HepG2 (cell line): ENCODE data around the gene C22orf31. TPM values are rescaled to one million over a fixed set of nuclear protein-coding genes. Genes with fewer than 3 reads are reported as not detected.

Experiments
- AKAP8 ChIP-seq: sonication (generic); formaldehyde crosslinking; IDR thresholded peaks from 2 replicates; pipeline ENCODE4 v1.5.1; 2020; ENCODE audit warnings: mild to moderate bottlenecking, missing genetic modification reagents
- ELF3 ChIP-seq: IDR thresholded peaks from 2 replicates; pipeline ENCODE4 v1.6.1; 2016; ENCODE audit warnings: missing genetic modification reagents, missing compliant biosample characterization
- FOSL1 ChIP-seq: sonication (generic); formaldehyde crosslinking; IDR thresholded peaks from 2 replicates; pipeline ENCODE4 v1.9.0; 2021; ENCODE audit warnings: missing genetic modification reagents, borderline replicate concordance
- FOSL2 ChIP-seq: sonication (generic); formaldehyde crosslinking; IDR thresholded peaks from 2 replicates; pipeline ENCODE4 v1.4.0; 2020; ENCODE audit warnings: missing genetic modification reagents
- HNF4A ChIP-seq: sonication (generic); formaldehyde crosslinking; IDR thresholded peaks from 2 replicates; pipeline ENCODE4 v1.4.0; 2020; ENCODE audit warnings: missing genetic modification reagents
- HNRNPLL ChIP-seq: fragments of 200-400 bp; formaldehyde crosslinking; IDR thresholded peaks from 2 replicates; pipeline ENCODE4 v1.6.1; 2017; ENCODE audit warnings: mild to moderate bottlenecking, low read depth, low read length; ENCODE audit not compliant: poor library complexity, severe bottlenecking
- HOXA3 ChIP-seq: sonication (generic); formaldehyde crosslinking; IDR thresholded peaks from 2 replicates; pipeline ENCODE4 v1.5.0; 2020; ENCODE audit warnings: missing genetic modification reagents
- ISX ChIP-seq: sonication (generic); formaldehyde crosslinking; conservative IDR thresholded peaks from 2 replicates; pipeline ENCODE4 v1.5.0; 2020; ENCODE audit warnings: missing genetic modification reagents
- REXO4 ChIP-seq: sonication (generic); formaldehyde crosslinking; IDR thresholded peaks from 2 replicates; pipeline ENCODE4 v1.8.0; 2022; ENCODE audit warnings: missing genetic modification reagents, mild to moderate bottlenecking, borderline replicate concordance
- RFX1 ChIP-seq: fragments of 450-650 bp; IDR thresholded peaks from 2 replicates; pipeline ENCODE4 v1.6.1; 2017
- SKI ChIP-seq: fragments of 450-650 bp; IDR thresholded peaks from one replicate; pipeline ENCODE4 v1.6.1; 2018; ENCODE audit warnings: mild to moderate bottlenecking; ENCODE audit not compliant: partially characterized antibody
- SP4 ChIP-seq: sonication (generic); formaldehyde crosslinking; IDR thresholded peaks from 2 replicates; pipeline ENCODE4 v1.8.1; 2023; ENCODE audit warnings: mild to moderate bottlenecking, missing genetic modification reagents
- SRF ChIP-seq: IDR thresholded peaks from 2 replicates; pipeline ENCODE4 v1.6.1; 2011; ENCODE audit warnings: mild to moderate bottlenecking, low read depth, low read length, moderate library complexity
- TARDBP ChIP-seq: sonication (generic); formaldehyde crosslinking; IDR thresholded peaks from 2 replicates; pipeline ENCODE4 v1.8.0; 2022; ENCODE audit warnings: mild to moderate bottlenecking, missing genetic modification reagents
- TBL1XR1 ChIP-seq: fragments of 150-350 bp; IDR thresholded peaks from 2 replicates; pipeline ENCODE4 v1.6.1; 2014; ENCODE audit warnings: borderline replicate concordance, low read length; ENCODE audit not compliant: partially characterized antibody
- TBX3 ChIP-seq: fragments of 450-650 bp; IDR thresholded peaks from 2 replicates; pipeline ENCODE4 v1.6.1; 2017; ENCODE audit warnings: antibody characterized with exemption, mild to moderate bottlenecking, inconsistent platforms, borderline replicate concordance
- ZNF251 ChIP-seq: sonication (generic); formaldehyde crosslinking; IDR thresholded peaks from 2 replicates; pipeline ENCODE4 v1.9.0; 2021; ENCODE audit warnings: mild to moderate bottlenecking, missing genetic modification reagents
- ZNF264 ChIP-seq: sonication (generic); formaldehyde crosslinking; IDR thresholded peaks from 2 replicates; pipeline ENCODE4 v1.4.0; 2020; ENCODE audit warnings: missing genetic modification reagents
- ZNF333 ChIP-seq: sonication (generic); formaldehyde crosslinking; IDR thresholded peaks from 2 replicates; pipeline ENCODE4 v1.4.0; 2020; ENCODE audit warnings: mild to moderate bottlenecking, missing genetic modification reagents, borderline replicate concordance
- ZNF572 ChIP-seq: sonication (generic); formaldehyde crosslinking; IDR thresholded peaks from 2 replicates; pipeline ENCODE4 v1.5.1; 2020; ENCODE audit warnings: mild to moderate bottlenecking, missing genetic modification reagents
- ZNF674 ChIP-seq: sonication (generic); formaldehyde crosslinking; IDR thresholded peaks from 2 replicates; pipeline ENCODE4 v1.5.0; 2020; ENCODE audit warnings: low read depth, mild to moderate bottlenecking, missing genetic modification reagents
- ZNF879 ChIP-seq: sonication (generic); formaldehyde crosslinking; IDR thresholded peaks from 2 replicates; pipeline ENCODE4 v1.8.1; 2023; ENCODE audit warnings: missing genetic modification reagents
- ZSCAN22 ChIP-seq: sonication (generic); formaldehyde crosslinking; IDR thresholded peaks from 2 replicates; pipeline ENCODE4 v1.4.0; 2020; ENCODE audit warnings: mild to moderate bottlenecking, missing genetic modification reagents
- polyA plus RNA-seq, 8 experiments: library from polyadenylated mRNA; depleted of rRNA in 3 of 8; stranded (reverse) in 7 of 8; unstranded in 1 of 8; fragments of >200 nt; fragmentation: Illumina TruSeq in 4 of 8; extraction: Trizol in 4 of 8; gene quantifications; 2 replicates each; pipeline versions ENCODE4 v1.2.1 to v1.2.3, GENCODE V29; 2011 to 2016; ENCODE audit warnings: low read depth in 4 of 8, missing spikeins in 1 of 8, mixed read lengths in 1 of 8; ENCODE audit not compliant: insufficient read depth in 1 of 8
- total RNA-seq, 5 experiments: library from RNA; depleted of rRNA; stranded (reverse); fragments of >200 nt; fragmentation: Illumina TruSeq; extraction: Trizol; gene quantifications; 2 replicates each; pipeline ENCODE4 v1.2.3, GENCODE V29; 2016; ENCODE audit warnings: low read depth in 1 of 5
- TF ChIP-seq, protein P1 (sequence below): IDR thresholded peaks from 2 replicates; pipeline ENCODE4 v1.6.1; 2018; ENCODE audit warnings: missing genetic modification reagents
- TF ChIP-seq, protein P2 (sequence below): sonication (generic); formaldehyde crosslinking; IDR thresholded peaks from 2 replicates; pipeline ENCODE4 v1.4.0; 2020; ENCODE audit warnings: missing genetic modification reagents, borderline replicate concordance
- TF ChIP-seq, protein P3 (sequence below): sonication (generic); formaldehyde crosslinking; IDR thresholded peaks from 2 replicates; pipeline ENCODE4 v1.8.1; 2023; ENCODE audit warnings: mild to moderate bottlenecking, missing genetic modification reagents

Gene C22orf31
- total and polyA plus RNA-seq, 2 of the 13 experiments (the other 11 are each of a cell fraction or from before 2014, with no cell fraction given): not detected

DNA sequence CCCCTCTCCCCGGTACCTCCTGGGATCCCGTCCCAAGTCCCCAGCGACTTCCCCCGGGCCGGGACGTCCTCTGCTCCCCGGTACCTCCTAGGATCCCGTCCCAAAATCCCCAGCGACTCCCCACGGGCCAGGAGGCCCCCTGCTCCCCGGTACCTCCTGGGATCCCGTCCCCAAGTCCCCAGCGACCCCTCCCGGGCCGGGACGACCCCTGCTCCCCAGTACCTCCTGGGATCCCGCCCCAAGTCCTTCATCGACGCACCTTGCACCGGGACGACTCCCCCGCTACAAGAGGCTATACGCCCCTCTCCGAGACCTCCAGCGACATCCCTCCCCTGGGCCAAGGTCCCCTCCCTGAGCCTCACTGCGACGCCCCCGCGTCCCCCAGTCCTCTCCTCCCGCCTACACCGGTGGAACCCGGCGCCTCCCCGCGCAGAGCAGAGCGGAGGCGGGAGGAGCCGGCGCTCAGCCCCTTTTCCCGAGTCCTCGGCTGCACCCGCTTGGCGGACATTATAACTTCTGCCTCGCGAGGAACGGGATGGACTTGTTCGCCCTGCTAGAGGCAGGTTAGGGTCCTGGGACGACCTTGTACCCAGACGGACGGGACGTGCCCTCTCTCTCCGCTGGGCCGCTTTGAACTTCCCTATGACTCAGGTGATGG, 12.1 kb upstream of the C22orf31 start (continued):
- TF ChIP-seq, protein P1, sequence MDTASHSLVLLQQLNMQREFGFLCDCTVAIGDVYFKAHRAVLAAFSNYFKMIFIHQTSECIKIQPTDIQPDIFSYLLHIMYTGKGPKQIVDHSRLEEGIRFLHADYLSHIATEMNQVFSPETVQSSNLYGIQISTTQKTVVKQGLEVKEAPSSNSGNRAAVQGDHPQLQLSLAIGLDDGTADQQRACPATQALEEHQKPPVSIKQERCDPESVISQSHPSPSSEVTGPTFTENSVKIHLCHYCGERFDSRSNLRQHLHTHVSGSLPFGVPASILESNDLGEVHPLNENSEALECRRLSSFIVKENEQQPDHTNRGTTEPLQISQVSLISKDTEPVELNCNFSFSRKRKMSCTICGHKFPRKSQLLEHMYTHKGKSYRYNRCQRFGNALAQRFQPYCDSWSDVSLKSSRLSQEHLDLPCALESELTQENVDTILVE (CRISPR knock-in tag): no peak
- TF ChIP-seq ELF3: no peak
- peak; percentile 42; the same call in 1 of the 2 replicates for TF ChIP-seq HNF4A
- no peak for TF ChIP-seq ZNF674 (CRISPR knock-in tag)
- TF ChIP-seq TBX3: no peak
- TF ChIP-seq ZNF572 (CRISPR knock-in tag): no peak
- TF ChIP-seq ZNF264 (CRISPR knock-in tag): no peak
- TF ChIP-seq ZSCAN22 (CRISPR knock-in tag): no peak
- no peak for TF ChIP-seq ISX (CRISPR knock-in tag)
- TF ChIP-seq FOSL1 (CRISPR knock-in tag): no peak
- TF ChIP-seq, protein P2, sequence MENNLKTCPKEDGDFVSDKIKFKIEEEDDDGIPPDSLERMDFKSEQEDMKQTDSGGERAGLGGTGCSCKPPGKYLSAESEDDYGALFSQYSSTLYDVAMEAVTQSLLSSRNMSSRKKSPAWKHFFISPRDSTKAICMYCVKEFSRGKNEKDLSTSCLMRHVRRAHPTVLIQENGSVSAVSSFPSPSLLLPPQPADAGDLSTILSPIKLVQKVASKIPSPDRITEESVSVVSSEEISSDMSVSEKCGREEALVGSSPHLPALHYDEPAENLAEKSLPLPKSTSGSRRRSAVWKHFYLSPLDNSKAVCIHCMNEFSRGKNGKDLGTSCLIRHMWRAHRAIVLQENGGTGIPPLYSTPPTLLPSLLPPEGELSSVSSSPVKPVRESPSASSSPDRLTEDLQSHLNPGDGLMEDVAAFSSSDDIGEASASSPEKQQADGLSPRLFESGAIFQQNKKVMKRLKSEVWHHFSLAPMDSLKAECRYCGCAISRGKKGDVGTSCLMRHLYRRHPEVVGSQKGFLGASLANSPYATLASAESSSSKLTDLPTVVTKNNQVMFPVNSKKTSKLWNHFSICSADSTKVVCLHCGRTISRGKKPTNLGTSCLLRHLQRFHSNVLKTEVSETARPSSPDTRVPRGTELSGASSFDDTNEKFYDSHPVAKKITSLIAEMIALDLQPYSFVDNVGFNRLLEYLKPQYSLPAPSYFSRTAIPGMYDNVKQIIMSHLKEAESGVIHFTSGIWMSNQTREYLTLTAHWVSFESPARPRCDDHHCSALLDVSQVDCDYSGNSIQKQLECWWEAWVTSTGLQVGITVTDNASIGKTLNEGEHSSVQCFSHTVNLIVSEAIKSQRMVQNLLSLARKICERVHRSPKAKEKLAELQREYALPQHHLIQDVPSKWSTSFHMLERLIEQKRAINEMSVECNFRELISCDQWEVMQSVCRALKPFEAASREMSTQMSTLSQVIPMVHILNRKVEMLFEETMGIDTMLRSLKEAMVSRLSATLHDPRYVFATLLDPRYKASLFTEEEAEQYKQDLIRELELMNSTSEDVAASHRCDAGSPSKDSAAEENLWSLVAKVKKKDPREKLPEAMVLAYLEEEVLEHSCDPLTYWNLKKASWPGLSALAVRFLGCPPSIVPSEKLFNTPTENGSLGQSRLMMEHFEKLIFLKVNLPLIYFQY: no peak
- TF ChIP-seq ZNF251 (CRISPR knock-in tag): no peak
- peak; percentile 51 for TF ChIP-seq SKI
- TF ChIP-seq SP4: 0 out of 2 replicates have a peak, but pooled peaks have one; percentile 44
- peak; percentile 31; the same call in 1 of the 2 replicates for TF ChIP-seq FOSL2 (CRISPR knock-in tag)
- TF ChIP-seq HNRNPLL: peak; percentile 18
- no peak for TF ChIP-seq TBL1XR1
- TF ChIP-seq RFX1: no peak
- TF ChIP-seq, protein P3, sequence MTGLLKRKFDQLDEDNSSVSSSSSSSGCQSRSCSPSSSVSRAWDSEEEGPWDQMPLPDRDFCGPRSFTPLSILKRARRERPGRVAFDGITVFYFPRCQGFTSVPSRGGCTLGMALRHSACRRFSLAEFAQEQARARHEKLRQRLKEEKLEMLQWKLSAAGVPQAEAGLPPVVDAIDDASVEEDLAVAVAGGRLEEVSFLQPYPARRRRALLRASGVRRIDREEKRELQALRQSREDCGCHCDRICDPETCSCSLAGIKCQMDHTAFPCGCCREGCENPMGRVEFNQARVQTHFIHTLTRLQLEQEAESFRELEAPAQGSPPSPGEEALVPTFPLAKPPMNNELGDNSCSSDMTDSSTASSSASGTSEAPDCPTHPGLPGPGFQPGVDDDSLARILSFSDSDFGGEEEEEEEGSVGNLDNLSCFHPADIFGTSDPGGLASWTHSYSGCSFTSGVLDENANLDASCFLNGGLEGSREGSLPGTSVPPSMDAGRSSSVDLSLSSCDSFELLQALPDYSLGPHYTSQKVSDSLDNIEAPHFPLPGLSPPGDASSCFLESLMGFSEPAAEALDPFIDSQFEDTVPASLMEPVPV (CRISPR knock-in tag): peak; percentile 47; the same call in 1 of the 2 replicates
- TF ChIP-seq ZNF333 (CRISPR knock-in tag): no peak
- 0 out of 2 replicates have a peak, but pooled peaks have one; percentile 26 for TF ChIP-seq HOXA3 (CRISPR knock-in tag)
- TF ChIP-seq TARDBP (CRISPR knock-in tag): no peak
- no peak for TF ChIP-seq ZNF879
- no peak for TF ChIP-seq REXO4 (CRISPR knock-in tag)
- no peak for TF ChIP-seq AKAP8
- no peak for TF ChIP-seq SRF
